ENCODE data around the gene TBC1D24.

Gene TBC1D24

GRCh38 chr16:2447920-2448583 is 26.9 kb upstream of the TBC1D24 start:
- no peak for TF ChIP-seq RARB (CRISPR knock-in tag; IDR thresholded peaks at IDR 0.05)
- no peak for TF ChIP-seq CSRNP3 (CRISPR knock-in tag; IDR thresholded peaks at IDR 0.05)
- TF ChIP-seq PPARA (CRISPR knock-in tag; IDR thresholded peaks at IDR 0.05; ENCODE audit: borderline replicate concordance): no peak
- no peak for TF ChIP-seq ZFP3 (CRISPR knock-in tag; IDR thresholded peaks at IDR 0.05)
- TF ChIP-seq CREB5 (CRISPR knock-in tag; IDR thresholded peaks at IDR 0.05; ENCODE audit: low read depth): no peak
- no peak for ATAC-seq

GRCh38 chr16:2449118-2449517 is 25.8 kb upstream of the TBC1D24 start:
- ATAC-seq: no peak
- TF ChIP-seq CREB5 (CRISPR knock-in tag; IDR thresholded peaks at IDR 0.05; ENCODE audit: low read depth) (no peak), BACH2 (CRISPR knock-in tag; IDR thresholded peaks at IDR 0.05; ENCODE audit: borderline replicate concordance) (no peak), PPARA (CRISPR knock-in tag; IDR thresholded peaks at IDR 0.05; ENCODE audit: borderline replicate concordance) (no peak), ZNF8 (CRISPR knock-in tag; IDR thresholded peaks at IDR 0.05) (no peak), SNAI2 (CRISPR knock-in tag; IDR thresholded peaks at IDR 0.05) (no peak), ZNF565 (CRISPR knock-in tag; conservative IDR thresholded peaks at IDR 0.05; ENCODE audit: low read depth) (no peak), TSHZ2 (CRISPR knock-in tag; IDR thresholded peaks at IDR 0.05) (no peak), POU6F1 (CRISPR knock-in tag; IDR thresholded peaks at IDR 0.05; ENCODE audit: borderline replicate concordance, low read depth) (no peak), OSR1 (CRISPR knock-in tag; IDR thresholded peaks at IDR 0.05) (no peak), PATZ1 (CRISPR knock-in tag; IDR thresholded peaks at IDR 0.05; ENCODE audit: borderline replicate concordance) (no peak), TCF4 (CRISPR knock-in tag; IDR thresholded peaks at IDR 0.05; ENCODE audit: borderline replicate concordance) (no peak), ZNF70 (CRISPR knock-in tag; IDR thresholded peaks at IDR 0.05) (no peak), ZC3H10 (CRISPR knock-in tag; IDR thresholded peaks at IDR 0.05) (no peak), CSDC2 (CRISPR knock-in tag; IDR thresholded peaks at IDR 0.05) (no peak), ZFP3 (CRISPR knock-in tag; IDR thresholded peaks at IDR 0.05) (no peak), ARNTL (CRISPR knock-in tag; IDR thresholded peaks at IDR 0.05; ENCODE audit: borderline replicate concordance, low read depth) (no peak), ZFP30 (CRISPR knock-in tag; IDR thresholded peaks at IDR 0.05) (no peak), RARB (CRISPR knock-in tag; IDR thresholded peaks at IDR 0.05) (no peak), TOX (CRISPR knock-in tag; IDR thresholded peaks at IDR 0.05; ENCODE audit: borderline replicate concordance) (no peak)

Data from SK-N-SH treated with all-trans-retinoic acid at 6 μM for 48 hours (cell line).